ENCODE data around the gene PDCD1LG2.

DNA sequence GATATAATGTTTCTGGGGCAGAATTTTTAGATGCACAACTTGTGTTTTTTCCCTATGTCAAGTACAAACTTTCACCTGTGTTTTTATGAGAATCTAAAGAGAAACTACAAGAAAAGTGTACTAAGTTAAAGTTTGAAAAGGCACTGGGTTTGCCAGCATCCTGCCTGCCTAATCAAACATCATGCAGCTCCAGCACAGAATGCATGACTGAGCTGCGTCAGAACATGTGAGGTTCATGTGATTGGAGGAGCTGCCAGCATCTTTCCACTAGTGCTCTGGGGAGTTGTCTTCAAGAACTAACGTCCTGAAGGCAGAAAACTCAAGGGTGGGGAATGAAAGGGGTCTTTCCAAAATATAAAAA, 72.5 kb downstream of the PDCD1LG2 start:
- TF ChIP-seq, protein P1, sequence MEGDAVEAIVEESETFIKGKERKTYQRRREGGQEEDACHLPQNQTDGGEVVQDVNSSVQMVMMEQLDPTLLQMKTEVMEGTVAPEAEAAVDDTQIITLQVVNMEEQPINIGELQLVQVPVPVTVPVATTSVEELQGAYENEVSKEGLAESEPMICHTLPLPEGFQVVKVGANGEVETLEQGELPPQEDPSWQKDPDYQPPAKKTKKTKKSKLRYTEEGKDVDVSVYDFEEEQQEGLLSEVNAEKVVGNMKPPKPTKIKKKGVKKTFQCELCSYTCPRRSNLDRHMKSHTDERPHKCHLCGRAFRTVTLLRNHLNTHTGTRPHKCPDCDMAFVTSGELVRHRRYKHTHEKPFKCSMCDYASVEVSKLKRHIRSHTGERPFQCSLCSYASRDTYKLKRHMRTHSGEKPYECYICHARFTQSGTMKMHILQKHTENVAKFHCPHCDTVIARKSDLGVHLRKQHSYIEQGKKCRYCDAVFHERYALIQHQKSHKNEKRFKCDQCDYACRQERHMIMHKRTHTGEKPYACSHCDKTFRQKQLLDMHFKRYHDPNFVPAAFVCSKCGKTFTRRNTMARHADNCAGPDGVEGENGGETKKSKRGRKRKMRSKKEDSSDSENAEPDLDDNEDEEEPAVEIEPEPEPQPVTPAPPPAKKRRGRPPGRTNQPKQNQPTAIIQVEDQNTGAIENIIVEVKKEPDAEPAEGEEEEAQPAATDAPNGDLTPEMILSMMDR (IDR thresholded peaks at IDR 0.05) = no peak
- TF ChIP-seq POLR2A (IDR thresholded peaks at IDR 0.05) = no peak

Measured in thyroid gland (tissue), 4 donors.